ENCODE data around the gene LRP10. TPM values are rescaled to one million over a fixed set of nuclear protein-coding genes. Genes with fewer than 3 reads are reported as not detected.

Gene LRP10
- total and polyA plus RNA-seq, 4 donors: 20.3 to 57.1 (median 46.2) TPM

DNA sequence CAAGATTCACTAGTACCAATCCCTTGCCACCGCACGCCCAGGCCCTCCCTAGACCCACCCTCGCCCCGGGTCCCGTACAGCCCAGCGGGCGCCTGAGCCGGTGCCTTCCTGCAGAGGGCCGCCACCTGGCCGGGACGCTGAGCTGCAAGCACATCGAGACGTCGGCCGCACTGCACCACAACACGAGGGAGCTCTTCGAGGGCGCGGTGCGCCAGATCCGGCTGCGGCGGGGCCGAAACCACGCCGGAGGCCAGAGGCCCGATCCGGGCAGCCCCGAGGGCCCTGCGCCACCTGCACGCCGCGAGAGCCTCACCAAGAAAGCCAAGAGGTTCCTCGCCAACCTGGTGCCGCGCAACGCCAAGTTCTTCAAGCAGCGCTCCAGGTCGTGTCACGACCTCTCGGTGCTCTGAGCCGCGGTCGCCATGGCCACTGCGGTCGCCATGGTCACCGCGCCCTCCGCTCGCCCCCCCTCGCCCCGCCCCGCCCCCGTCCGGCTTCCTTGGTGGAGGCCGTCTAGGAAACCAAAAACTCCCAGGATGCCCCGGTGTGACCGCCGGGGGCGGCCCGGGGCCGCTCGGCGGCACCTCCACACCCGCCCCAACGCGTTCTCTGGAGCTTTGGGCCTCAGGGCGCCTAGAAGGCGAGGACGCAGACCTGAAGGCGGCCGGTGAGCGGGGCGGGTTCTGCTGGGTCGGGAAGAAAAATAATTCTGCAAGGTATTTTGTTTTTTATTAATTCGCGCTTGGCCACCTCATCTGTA is 15.1 kb downstream of the LRP10 start:
- Histone ChIP-seq H3K27ac (ENCODE audit: low read depth, low read length) (peak overlapping the region; percentile 70), H3K9me3 (ENCODE audit: control insufficient read depth, insufficient read depth, low read length) (no peaks in the 10 kb centered on the region), H3K4me3 (ENCODE audit: low read depth, low read length) (peak overlapping the region; percentile 48), H3K4me1 (ENCODE audit: control insufficient read depth, insufficient read depth, low read length) (peaks cover 53% of the 10 kb centered on the region), H3K27me3 (ENCODE audit: control insufficient read depth, insufficient read depth, low read length) (no peaks in the 10 kb centered on the region), H3K36me3 (ENCODE audit: control insufficient read depth, insufficient read depth, low read length) (peaks cover 3% of the 10 kb centered on the region)
- DNase-seq (ENCODE audit: low read depth in 4 of 6, low spot score in 6 of 6): peak in 3 of 6 donors; percentile 42 to 81 (median 74)
- WGBS (ENCODE audit: insufficient coverage): 3% methylated on average over 77 of the region's 77 CpGs

DNA sequence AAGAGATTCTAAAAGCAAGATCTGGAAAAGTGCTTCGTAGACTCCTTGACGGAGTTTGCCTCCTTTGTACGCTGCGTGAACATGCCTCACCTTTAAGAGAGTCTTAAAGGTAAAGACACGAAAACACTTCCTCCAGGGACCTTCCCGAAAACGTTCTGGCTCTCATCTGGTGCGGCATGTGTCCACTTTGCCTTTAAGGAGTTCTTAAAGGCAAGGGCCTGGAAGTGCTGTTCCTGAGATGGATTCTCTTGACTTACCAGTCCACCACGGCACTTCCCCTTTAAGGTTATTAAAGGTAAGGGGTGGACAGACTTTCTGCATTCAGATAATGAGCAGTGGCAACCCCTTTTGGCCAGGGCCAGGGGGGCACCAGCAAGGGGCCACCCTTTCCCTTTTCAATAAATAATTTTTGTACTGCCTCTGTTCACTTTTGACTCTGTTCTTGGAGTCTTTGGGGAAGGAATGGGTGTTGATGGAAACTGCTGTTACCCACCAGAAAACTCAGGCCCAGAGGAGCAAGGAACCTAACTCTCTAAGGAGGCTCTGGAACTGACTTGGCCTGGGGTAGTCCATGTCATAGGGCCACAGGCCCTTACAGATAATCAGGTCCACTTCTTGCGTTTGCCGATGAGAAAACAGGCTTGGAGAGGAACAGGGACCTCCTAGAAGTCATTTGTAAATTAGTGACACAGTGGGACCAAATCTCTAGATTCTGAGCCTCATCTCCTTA is 15.9 kb downstream of the LRP10 start:
- no peaks in the 10 kb centered on the region for H3K9me3 ChIP-seq (ENCODE audit: control insufficient read depth, insufficient read depth, low read length)
- H3K27ac ChIP-seq (ENCODE audit: low read depth, low read length): peak overlapping the region; percentile 70
- no peaks in the 10 kb centered on the region for H3K27me3 ChIP-seq (ENCODE audit: control insufficient read depth, insufficient read depth, low read length)
- peaks cover 47% of the 10 kb centered on the region for H3K4me1 ChIP-seq (ENCODE audit: control insufficient read depth, insufficient read depth, low read length)
- DNase-seq (ENCODE audit: low read depth in 4 of 6, low spot score in 6 of 6): peak in 3 of 6 donors; percentile 82 to 97 (median 91)
- H3K4me3 ChIP-seq (ENCODE audit: low read depth, low read length): peak overlapping the region; percentile 48
- 0% methylated on average over 5 of the region's 11 CpGs for WGBS (ENCODE audit: insufficient coverage)
- H3K36me3 ChIP-seq (ENCODE audit: control insufficient read depth, insufficient read depth, low read length): peaks cover 5% of the 10 kb centered on the region

DNA sequence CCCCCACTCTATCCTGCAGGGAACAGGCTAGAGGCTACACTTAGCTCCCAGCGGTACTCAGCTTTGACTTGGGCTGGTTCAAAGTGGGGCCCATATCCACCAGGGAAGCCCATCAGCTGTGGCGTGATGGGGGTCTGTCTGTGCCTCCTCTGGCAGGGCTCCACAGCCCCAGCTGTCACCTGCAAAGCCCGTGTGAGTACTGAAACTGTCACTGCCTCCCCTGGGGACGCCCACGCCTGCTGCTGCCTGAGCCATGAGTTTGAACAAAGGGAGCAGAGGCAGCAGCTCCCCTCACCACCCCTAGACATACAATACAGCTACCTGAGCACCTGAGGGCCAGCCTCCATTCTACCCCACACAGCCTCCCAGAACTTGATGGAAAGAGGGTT is 16.4 kb downstream of the LRP10 start:
- DNase-seq (ENCODE audit: low read depth in 4 of 6, low spot score in 6 of 6): peak in 1 of 6 donors; percentile 30
- WGBS (ENCODE audit: insufficient coverage): 70% methylated on average over 5 of the region's 5 CpGs
- no peak overlapping the region for H3K4me3 ChIP-seq (ENCODE audit: low read depth, low read length)
- no peaks in the 10 kb centered on the region for H3K27me3 ChIP-seq (ENCODE audit: control insufficient read depth, insufficient read depth, low read length)
- H3K4me1 ChIP-seq (ENCODE audit: control insufficient read depth, insufficient read depth, low read length): peaks cover 43% of the 10 kb centered on the region
- no peak overlapping the region for H3K27ac ChIP-seq (ENCODE audit: low read depth, low read length)
- no peaks in the 10 kb centered on the region for H3K9me3 ChIP-seq (ENCODE audit: control insufficient read depth, insufficient read depth, low read length)
- H3K36me3 ChIP-seq (ENCODE audit: control insufficient read depth, insufficient read depth, low read length): peaks cover 9% of the 10 kb centered on the region

DNA sequence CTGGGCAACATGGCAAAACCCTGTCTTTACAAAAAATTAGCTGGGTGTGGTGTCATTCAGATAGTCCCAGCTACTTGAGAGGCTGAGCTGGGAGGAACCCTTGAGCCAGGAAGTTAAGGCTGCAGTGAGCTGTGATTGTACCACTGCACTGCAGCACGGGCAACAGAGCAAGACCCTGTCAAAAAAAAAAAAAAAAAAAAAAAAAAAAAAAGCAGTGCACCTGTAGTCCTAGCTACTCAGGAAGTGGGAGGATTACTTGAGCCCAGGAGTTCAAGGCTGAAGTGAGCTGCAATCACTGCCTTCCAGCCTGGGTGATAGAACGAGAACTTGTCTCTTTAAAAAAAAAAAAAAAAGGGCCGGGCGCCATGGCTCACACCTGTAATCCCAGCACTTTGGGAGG is 17.1 kb downstream of the LRP10 start:
- WGBS (ENCODE audit: insufficient coverage): 100% methylated on average over 1 of the region's 4 CpGs
- H3K36me3 ChIP-seq (ENCODE audit: control insufficient read depth, insufficient read depth, low read length): peaks cover 9% of the 10 kb centered on the region
- H3K9me3 ChIP-seq (ENCODE audit: control insufficient read depth, insufficient read depth, low read length): no peaks in the 10 kb centered on the region
- no peak overlapping the region for H3K4me3 ChIP-seq (ENCODE audit: low read depth, low read length)
- H3K4me1 ChIP-seq (ENCODE audit: control insufficient read depth, insufficient read depth, low read length): peaks cover 36% of the 10 kb centered on the region
- no peak for DNase-seq (ENCODE audit: low read depth in 4 of 6, low spot score in 6 of 6)
- H3K27ac ChIP-seq (ENCODE audit: low read depth, low read length): no peak overlapping the region
- no peaks in the 10 kb centered on the region for H3K27me3 ChIP-seq (ENCODE audit: control insufficient read depth, insufficient read depth, low read length)

DNA sequence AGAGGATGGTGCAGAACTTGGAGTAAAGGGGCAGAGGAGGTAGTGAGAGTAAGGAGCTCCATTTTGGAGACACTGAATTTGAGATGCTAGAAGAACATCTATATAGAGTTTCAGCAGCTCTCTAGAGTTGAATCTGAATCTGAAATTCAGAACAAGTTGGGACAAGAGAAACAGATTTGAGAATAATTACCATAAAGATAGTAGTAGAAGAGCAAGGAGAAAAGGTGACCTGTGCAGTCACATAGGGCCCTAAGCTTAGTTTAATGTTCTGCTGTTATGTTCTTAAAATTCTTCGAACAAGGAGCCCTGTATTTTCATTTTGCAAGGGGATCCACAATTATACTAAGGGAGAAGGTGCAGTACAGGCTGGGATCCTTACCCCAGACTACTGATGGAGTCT is 18.9 kb downstream of the LRP10 start:
- no peak for DNase-seq (ENCODE audit: low read depth in 4 of 6, low spot score in 6 of 6)
- no peak overlapping the region for H3K27ac ChIP-seq (ENCODE audit: low read depth, low read length)
- no CpG with 5 or more reads among the region's 1 CpG for WGBS (ENCODE audit: insufficient coverage)
- H3K9me3 ChIP-seq (ENCODE audit: control insufficient read depth, insufficient read depth, low read length): no peaks in the 10 kb centered on the region
- peaks cover 23% of the 10 kb centered on the region for H3K4me1 ChIP-seq (ENCODE audit: control insufficient read depth, insufficient read depth, low read length)
- H3K36me3 ChIP-seq (ENCODE audit: control insufficient read depth, insufficient read depth, low read length): peaks cover 11% of the 10 kb centered on the region
- no peaks in the 10 kb centered on the region for H3K27me3 ChIP-seq (ENCODE audit: control insufficient read depth, insufficient read depth, low read length)
- no peak overlapping the region for H3K4me3 ChIP-seq (ENCODE audit: low read depth, low read length)

DNA sequence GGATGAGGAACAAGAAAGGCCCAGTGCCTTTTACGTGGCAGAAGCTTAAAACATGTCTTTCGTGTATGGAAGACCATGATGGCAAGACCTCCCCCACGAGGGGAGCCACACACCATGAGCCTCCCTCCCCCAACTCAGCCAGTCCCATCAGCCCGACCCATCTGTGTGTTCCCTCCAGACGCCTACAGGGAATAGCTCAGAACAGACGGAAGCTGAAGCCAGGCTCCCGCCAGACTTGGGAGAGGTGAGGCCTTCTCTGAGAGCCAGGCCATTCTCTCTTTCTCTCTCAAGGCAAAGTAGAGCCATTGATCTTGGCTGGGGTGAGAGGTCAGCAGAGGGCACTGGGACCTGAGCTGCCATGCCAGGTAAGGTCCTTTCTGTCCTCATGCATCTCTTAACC is 20.9 kb downstream of the LRP10 start:
- WGBS (ENCODE audit: insufficient coverage): 56% methylated on average over 1 of the region's 7 CpGs
- H3K9me3 ChIP-seq (ENCODE audit: control insufficient read depth, insufficient read depth, low read length): no peaks in the 10 kb centered on the region
- peaks cover 11% of the 10 kb centered on the region for H3K36me3 ChIP-seq (ENCODE audit: control insufficient read depth, insufficient read depth, low read length)
- no peaks in the 10 kb centered on the region for H3K27me3 ChIP-seq (ENCODE audit: control insufficient read depth, insufficient read depth, low read length)
- no peak overlapping the region for H3K4me3 ChIP-seq (ENCODE audit: low read depth, low read length)
- no peak overlapping the region for H3K27ac ChIP-seq (ENCODE audit: low read depth, low read length)
- DNase-seq (ENCODE audit: low read depth in 4 of 6, low spot score in 6 of 6): no peak
- peaks cover 9% of the 10 kb centered on the region for H3K4me1 ChIP-seq (ENCODE audit: control insufficient read depth, insufficient read depth, low read length)

DNA sequence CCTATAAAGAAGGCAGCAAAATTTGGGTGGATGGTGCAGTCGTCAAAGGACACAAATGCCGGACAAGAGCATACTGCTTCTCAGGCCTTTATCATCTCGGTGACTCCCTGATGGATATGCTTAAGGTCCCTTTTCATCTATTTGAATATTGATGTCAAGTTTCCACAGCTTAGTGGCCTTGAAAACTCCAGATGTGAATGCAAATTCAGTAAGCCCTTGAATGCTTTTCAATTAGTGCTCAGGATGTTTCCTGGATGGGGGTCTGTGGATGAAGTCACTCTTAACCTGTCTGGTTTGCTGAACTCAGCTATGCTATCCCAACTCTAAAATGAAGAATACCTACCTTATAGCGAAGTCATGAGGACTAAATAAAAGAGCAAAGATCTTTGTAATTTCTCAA is 22.2 kb downstream of the LRP10 start:
- no peak for DNase-seq (ENCODE audit: low read depth in 4 of 6, low spot score in 6 of 6)
- Histone ChIP-seq H3K27ac (ENCODE audit: low read depth, low read length) (no peak overlapping the region), H3K4me3 (ENCODE audit: low read depth, low read length) (no peak overlapping the region), H3K27me3 (ENCODE audit: control insufficient read depth, insufficient read depth, low read length) (no peaks in the 10 kb centered on the region), H3K4me1 (ENCODE audit: control insufficient read depth, insufficient read depth, low read length) (peaks cover 2% of the 10 kb centered on the region), H3K36me3 (ENCODE audit: control insufficient read depth, insufficient read depth, low read length) (peaks cover 8% of the 10 kb centered on the region), H3K9me3 (ENCODE audit: control insufficient read depth, insufficient read depth, low read length) (no peaks in the 10 kb centered on the region)
- 79% methylated on average over 3 of the region's 4 CpGs for WGBS (ENCODE audit: insufficient coverage)

DNA sequence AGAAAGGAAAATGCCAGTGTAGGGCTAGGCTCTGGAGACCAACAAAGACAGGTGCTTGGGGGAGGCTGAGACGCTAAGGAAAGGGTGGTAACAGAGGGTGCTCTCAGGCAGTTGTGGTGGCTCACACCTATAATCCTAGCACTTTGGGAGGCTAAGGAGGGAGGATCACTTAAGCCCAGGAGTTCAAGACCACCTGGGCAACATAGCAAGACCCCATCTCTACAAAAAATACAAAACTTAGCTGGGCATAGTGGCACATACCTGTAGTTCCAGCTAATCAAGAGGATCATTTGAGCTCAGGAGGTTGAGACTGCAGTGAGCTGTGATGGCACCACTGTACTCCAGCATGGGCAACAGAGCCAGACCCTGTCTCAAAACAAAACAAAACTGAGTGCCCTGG is 23.9 kb downstream of the LRP10 start:
- Histone ChIP-seq H3K4me3 (ENCODE audit: low read depth, low read length) (no peak overlapping the region), H3K9me3 (ENCODE audit: control insufficient read depth, insufficient read depth, low read length) (no peaks in the 10 kb centered on the region), H3K4me1 (ENCODE audit: control insufficient read depth, insufficient read depth, low read length) (peaks cover 2% of the 10 kb centered on the region), H3K36me3 (ENCODE audit: control insufficient read depth, insufficient read depth, low read length) (peaks cover 12% of the 10 kb centered on the region), H3K27ac (ENCODE audit: low read depth, low read length) (no peak overlapping the region), H3K27me3 (ENCODE audit: control insufficient read depth, insufficient read depth, low read length) (no peaks in the 10 kb centered on the region)
- no peak for DNase-seq (ENCODE audit: low read depth in 4 of 6, low spot score in 6 of 6)
- no CpG with 5 or more reads among the region's 1 CpG for WGBS (ENCODE audit: insufficient coverage)

DNA sequence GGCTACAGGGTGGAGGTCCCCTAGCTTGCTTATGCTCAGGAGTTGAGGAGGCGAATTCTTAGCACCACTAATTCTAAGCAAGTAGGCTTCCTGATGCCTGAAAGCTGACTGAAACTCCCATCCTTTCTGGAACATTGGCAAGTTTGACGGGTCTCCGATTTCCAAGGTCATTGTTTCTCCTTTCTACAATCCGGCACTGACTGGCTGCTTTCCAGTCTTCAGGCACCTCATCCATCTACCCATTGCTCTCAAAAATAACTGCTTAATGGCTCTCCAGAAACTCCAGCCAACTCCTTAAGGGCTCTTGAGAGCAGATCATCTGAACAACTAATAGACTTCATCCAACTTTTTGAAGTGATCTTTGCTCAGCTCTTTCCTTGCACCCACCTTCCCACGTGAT is 24.8 kb downstream of the LRP10 start:
- Histone ChIP-seq H3K4me1 (ENCODE audit: control insufficient read depth, insufficient read depth, low read length) (peaks cover 2% of the 10 kb centered on the region), H3K27ac (ENCODE audit: low read depth, low read length) (peak overlapping the region; percentile 11), H3K9me3 (ENCODE audit: control insufficient read depth, insufficient read depth, low read length) (no peaks in the 10 kb centered on the region), H3K36me3 (ENCODE audit: control insufficient read depth, insufficient read depth, low read length) (peaks cover 18% of the 10 kb centered on the region), H3K27me3 (ENCODE audit: control insufficient read depth, insufficient read depth, low read length) (no peaks in the 10 kb centered on the region), H3K4me3 (ENCODE audit: low read depth, low read length) (no peak overlapping the region)
- WGBS (ENCODE audit: insufficient coverage): 43% methylated on average over 3 of the region's 5 CpGs
- DNase-seq (ENCODE audit: low read depth in 4 of 6, low spot score in 6 of 6): peak in 2 of 6 donors; percentile 28 to 49

DNA sequence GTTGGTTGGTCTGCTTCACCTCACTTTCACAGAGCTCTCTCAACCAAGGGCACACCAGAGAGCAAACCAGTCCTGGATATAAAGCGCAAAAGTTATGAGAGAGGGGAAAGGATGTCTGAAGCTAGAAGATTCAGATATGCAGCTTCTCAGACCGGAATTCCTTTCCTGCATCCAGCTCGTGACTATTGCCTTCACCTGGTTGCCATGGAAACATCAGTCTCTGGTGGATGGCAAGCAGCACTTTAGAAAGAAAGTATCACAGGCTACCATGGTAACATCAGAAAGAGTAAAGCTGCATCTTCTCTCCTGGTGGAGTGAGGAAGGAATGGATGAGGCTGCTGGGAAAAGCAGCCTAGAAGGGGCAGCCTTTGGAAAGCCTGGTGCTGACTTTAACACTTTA is 25.2 kb downstream of the LRP10 start:
- Histone ChIP-seq H3K36me3 (ENCODE audit: control insufficient read depth, insufficient read depth, low read length) (peaks cover 22% of the 10 kb centered on the region), H3K27me3 (ENCODE audit: control insufficient read depth, insufficient read depth, low read length) (no peaks in the 10 kb centered on the region), H3K9me3 (ENCODE audit: control insufficient read depth, insufficient read depth, low read length) (no peaks in the 10 kb centered on the region), H3K27ac (ENCODE audit: low read depth, low read length) (peak overlapping the region; percentile 11), H3K4me3 (ENCODE audit: low read depth, low read length) (no peak overlapping the region), H3K4me1 (ENCODE audit: control insufficient read depth, insufficient read depth, low read length) (peaks cover 2% of the 10 kb centered on the region)
- DNase-seq (ENCODE audit: low read depth in 4 of 6, low spot score in 6 of 6): peak in 3 of 6 donors; percentile 51 to 94 (median 59)
- 56% methylated on average over 3 of the region's 3 CpGs for WGBS (ENCODE audit: insufficient coverage)
